C4-2B (cell line): ENCODE measurements around the gene PDLIM5.

ENCODE experiments used
- ZFX ChIP-seq: fragments of 450-650 bp; IDR thresholded peaks from 2 replicates; pipeline ENCODE4 v1.6.1; 2017
- TF ChIP-seq, protein P1 (sequence below): fragments of 450-650 bp; conservative IDR thresholded peaks from 2 replicates; pipeline ENCODE4 v1.5.1; 2017; ENCODE audit warnings: mild to moderate bottlenecking

DNA sequence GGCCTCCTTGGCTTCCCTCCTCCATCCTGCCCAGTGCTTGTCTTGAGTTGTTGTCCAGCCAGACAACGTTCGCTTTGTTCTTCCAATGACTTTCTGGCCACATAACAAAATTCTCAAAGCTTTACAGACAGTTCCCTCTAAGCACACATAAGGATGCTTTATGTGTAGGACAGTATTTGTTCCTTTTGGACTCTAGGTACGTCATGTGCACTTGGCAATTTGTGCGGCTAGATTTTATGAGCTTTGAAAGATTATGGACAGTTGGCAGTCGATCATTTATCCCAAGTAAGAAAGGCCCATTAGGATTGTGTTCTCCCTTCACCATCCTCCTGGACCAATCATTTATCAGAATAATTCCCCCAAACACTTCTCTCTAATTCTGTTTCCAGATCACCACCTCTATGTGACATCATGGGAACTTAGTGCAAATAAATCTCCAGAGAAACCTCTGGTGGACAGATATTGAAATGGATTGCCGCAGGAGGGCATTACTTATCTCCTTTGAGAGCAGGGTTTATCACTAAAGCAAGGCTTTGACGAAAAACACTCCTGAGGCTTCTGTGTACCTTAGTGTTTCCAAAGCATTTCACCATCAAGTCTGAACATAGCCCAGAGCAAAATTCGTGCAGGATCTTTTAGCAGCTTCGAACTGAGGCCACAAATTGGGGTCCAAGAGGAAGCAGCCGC, 228.6 kb downstream of the PDLIM5 start:
- TF ChIP-seq, protein P1, sequence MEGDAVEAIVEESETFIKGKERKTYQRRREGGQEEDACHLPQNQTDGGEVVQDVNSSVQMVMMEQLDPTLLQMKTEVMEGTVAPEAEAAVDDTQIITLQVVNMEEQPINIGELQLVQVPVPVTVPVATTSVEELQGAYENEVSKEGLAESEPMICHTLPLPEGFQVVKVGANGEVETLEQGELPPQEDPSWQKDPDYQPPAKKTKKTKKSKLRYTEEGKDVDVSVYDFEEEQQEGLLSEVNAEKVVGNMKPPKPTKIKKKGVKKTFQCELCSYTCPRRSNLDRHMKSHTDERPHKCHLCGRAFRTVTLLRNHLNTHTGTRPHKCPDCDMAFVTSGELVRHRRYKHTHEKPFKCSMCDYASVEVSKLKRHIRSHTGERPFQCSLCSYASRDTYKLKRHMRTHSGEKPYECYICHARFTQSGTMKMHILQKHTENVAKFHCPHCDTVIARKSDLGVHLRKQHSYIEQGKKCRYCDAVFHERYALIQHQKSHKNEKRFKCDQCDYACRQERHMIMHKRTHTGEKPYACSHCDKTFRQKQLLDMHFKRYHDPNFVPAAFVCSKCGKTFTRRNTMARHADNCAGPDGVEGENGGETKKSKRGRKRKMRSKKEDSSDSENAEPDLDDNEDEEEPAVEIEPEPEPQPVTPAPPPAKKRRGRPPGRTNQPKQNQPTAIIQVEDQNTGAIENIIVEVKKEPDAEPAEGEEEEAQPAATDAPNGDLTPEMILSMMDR: peak; percentile 27
- no peak for TF ChIP-seq ZFX
